GM08714 (cell line): ENCODE measurements around the gene FAM83F.
A peak's percentile ranks its signal among the peaks of the same experiment; 100 is the strongest.

Experiments
- H3K4me3 ChIP-seq: fragments of 200-500 bp; sonication (Bioruptor generic); 2 replicates; pipeline ENCODE4 v1.5.1; 2014; ENCODE audit warnings: mild to moderate bottlenecking, low read length, inconsistent platforms
- ZNF274 ChIP-seq: IDR thresholded peaks from 2 replicates; pipeline ENCODE4 v1.6.1; 2012; ENCODE audit warnings: mild to moderate bottlenecking, low read depth, low read length

Gene FAM83F

GRCh38 chr22:40039482-40040115 lies 44.8 kb downstream of the FAM83F start:
- H3K4me3 ChIP-seq = no peak overlapping the region
- no peak for TF ChIP-seq ZNF274

DNA sequence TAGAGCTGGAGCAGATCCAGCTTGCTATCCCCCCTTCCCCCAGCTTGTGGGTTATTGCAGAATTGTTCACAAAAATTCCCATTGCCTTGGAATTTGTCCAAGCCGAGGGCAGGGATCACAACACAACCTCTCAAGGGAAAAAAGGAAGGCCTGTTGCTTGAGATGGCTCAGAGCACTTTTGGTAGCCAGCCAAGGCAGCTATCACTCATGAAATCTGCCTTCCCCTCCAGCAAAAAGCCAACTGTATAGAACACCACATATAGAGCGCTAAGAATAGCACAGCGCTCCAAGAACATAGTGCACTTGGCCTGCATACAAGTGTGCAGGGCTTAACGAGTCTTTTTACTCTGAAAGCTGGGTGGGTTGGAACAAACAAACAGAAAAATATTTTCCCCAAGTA lies 46.2 kb downstream of the FAM83F start:
- no peak for TF ChIP-seq ZNF274
- H3K4me3 ChIP-seq = no peak overlapping the region

GRCh38 chr22:40041366-40042137 lies 46.8 kb downstream of the FAM83F start:
- H3K4me3 ChIP-seq = no peak overlapping the region
- no peak for TF ChIP-seq ZNF274

DNA sequence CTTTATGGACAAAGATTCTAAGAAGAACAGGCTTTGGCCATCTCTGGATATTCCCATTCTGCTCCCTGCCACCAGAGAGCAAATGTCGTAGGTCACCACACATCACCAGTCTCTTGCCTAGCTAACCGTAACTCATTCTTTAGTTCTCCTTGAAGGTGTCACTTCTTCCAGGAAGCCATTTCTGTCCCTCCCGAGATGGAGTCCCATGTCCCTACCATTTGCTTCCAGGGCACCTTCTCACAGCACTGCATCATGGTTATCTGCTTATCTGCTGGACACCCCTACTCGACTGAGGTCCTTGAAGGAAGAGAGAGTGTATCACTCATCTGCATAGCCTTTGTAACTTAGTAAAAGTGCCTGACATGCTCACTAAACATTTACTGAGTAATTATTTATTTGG lies 47.6 kb downstream of the FAM83F start:
- H3K4me3 ChIP-seq = no peak overlapping the region
- TF ChIP-seq ZNF274 = no peak

- no peak for TF ChIP-seq ZNF274
- H3K4me3 ChIP-seq = no peak overlapping the region
These were observed 48.3 kb downstream of the FAM83F start for GRCh38 chr22:40043081-40043480.

- no peak for TF ChIP-seq ZNF274
- peak overlapping the region; percentile 66 for H3K4me3 ChIP-seq
These were observed 49.0 kb downstream of the FAM83F start for GRCh38 chr22:40043793-40044101.

DNA sequence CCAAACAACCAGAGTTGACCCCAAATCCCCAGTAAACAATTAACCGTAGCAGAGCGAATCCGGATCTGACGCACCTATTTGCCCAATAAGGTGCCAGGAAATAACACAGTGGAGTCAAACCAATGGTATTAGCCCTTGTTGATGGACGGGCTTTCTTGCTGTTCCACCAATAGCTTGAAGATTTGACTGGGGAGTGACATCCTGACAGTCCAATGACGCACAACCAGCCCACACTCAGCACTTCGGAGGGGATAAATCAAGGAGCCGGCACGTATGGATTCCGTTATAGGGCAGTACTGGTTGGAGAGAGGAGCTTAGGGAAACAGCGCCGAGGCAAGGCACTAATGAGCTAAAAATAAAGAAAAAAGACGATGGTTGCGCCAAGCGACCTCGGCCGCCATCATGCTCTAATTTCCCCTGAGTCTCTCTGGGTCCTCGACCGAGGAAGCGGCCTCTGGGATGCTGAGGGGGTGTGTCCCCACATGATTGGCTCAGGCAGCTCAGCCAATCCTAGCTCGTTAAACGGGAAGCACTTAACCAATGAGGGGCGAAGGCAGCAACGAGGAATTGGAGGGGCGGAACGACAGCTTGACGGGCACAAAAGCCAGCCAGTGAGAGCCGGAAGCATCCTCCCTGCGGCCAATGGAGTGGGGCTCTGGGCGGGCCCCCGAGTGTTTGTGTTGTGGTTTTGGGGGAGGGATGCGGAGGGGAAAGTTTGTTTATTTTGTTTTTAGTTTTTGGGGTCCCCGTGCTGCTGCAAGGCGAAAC lies 49.5 kb downstream of the FAM83F start:
- H3K4me3 ChIP-seq = peak overlapping the region; percentile 80
- no peak for TF ChIP-seq ZNF274

- no peak for TF ChIP-seq ZNF274
- peak overlapping the region; percentile 80 for H3K4me3 ChIP-seq
These were observed 50.4 kb downstream of the FAM83F start for GRCh38 chr22:40044870-40045834.

GRCh38 chr22:40046126-40046525 lies 51.4 kb downstream of the FAM83F start:
- H3K4me3 ChIP-seq = no peak overlapping the region
- TF ChIP-seq ZNF274 = no peak

- TF ChIP-seq ZNF274 = no peak
- peak overlapping the region; percentile 39; the same call in 1 of the 2 replicates for H3K4me3 ChIP-seq
These were observed 55.5 kb downstream of the FAM83F start for GRCh38 chr22:40050258-40050657.

- H3K4me3 ChIP-seq = peak overlapping the region; percentile 33; the same call in 1 of the 2 replicates
- TF ChIP-seq ZNF274 = no peak
These were observed 56.6 kb downstream of the FAM83F start for GRCh38 chr22:40051322-40051721.

DNA sequence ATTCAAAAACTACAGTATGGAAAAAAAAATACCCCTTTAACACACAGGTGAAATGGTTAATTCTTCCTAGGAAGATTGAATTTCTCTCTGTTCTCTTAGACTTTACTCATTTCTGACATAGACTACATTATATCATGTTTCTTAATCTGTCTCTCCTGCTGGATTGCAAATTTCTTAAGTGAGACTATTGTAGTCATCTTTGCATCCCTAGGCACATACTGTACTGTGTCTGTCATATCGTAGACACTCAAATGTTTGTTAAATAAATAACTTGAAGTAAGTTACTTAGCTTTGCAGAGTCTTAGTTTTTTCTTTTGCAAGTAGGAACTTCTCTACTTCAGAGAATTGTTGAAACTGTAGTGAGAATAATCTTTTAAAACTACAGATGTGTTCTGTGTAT lies 58.7 kb downstream of the FAM83F start:
- no peak for TF ChIP-seq ZNF274

DNA sequence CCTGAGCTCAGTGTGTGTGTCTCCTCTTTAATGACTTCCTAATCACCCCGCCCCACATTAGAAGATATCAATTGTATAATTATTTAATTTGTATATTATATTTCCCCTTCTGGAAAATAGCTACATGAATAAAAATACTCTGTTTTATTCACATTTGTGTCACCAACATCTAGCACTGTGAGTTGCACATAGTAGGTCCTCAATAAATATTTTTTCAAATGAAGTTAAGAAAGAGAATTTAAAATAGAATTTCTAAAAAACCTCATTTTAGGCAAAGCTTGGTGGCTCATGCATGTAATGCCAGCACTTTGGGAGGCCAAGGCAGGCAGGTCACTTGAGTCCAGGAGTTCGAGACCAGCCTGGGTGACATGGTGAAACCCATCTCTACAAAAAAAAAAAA lies 59.7 kb downstream of the FAM83F start:
- no peak overlapping the region for H3K4me3 ChIP-seq
- no peak for TF ChIP-seq ZNF274

More for the DNA sequence above, 58.7 kb downstream of the FAM83F start:
- H3K4me3 ChIP-seq = no peak overlapping the region
